NCI-H82 (cell line): ENCODE results near the gene CERS4.
A peak's percentile ranks its signal among the peaks of the same experiment; 100 is the strongest.
"Not testable (repeated sequence)": the region's sequence is repeated elsewhere in the genome, so short reads cannot be mapped to it uniquely, and the experiment has no call there.

Experiments used
- DNase-seq: peaks from one replicate; lab custom pipeline; 2025; lab: John Stamatoyannopoulos, UW

The CERS4 gene

GRCh38 chr19:8243146-8243545 lies 34.0 kb downstream of the CERS4 start:
- DNase-seq, result no peak

GRCh38 chr19:8244442-8244841 lies 35.3 kb downstream of the CERS4 start:
- DNase-seq, result no peak

GRCh38 chr19:8245869-8246835 lies 37.0 kb downstream of the CERS4 start:
- DNase-seq, result no peak

- not testable (repeated sequence) for DNase-seq
These were observed 38.1 kb downstream of the CERS4 start for GRCh38 chr19:8247129-8247890.

- no peak for DNase-seq
These were observed 39.5 kb downstream of the CERS4 start for GRCh38 chr19:8248348-8249328.

GRCh38 chr19:8250596-8250995 lies 41.4 kb downstream of the CERS4 start:
- no peak for DNase-seq

GRCh38 chr19:8251025-8251472 lies 41.9 kb downstream of the CERS4 start:
- no peak for DNase-seq

GRCh38 chr19:8252922-8253589 lies 43.9 kb downstream of the CERS4 start:
- peak; percentile 88 for DNase-seq

- no peak for DNase-seq
These were observed 44.5 kb downstream of the CERS4 start for GRCh38 chr19:8253678-8254077.

- no peak for DNase-seq
These were observed 45.3 kb downstream of the CERS4 start for GRCh38 chr19:8254286-8255001.

- DNase-seq, result no peak
These were observed 46.4 kb downstream of the CERS4 start for GRCh38 chr19:8255426-8256125.

GRCh38 chr19:8256276-8257051 lies 47.3 kb downstream of the CERS4 start:
- DNase-seq, result no peak

GRCh38 chr19:8257052-8257443 lies 47.9 kb downstream of the CERS4 start:
- DNase-seq, result peak; percentile 35

GRCh38 chr19:8259142-8259921 lies 50.2 kb downstream of the CERS4 start:
- no peak for DNase-seq

GRCh38 chr19:8259922-8260247 lies 50.7 kb downstream of the CERS4 start:
- no peak for DNase-seq

- no peak for DNase-seq
These were observed 52.2 kb downstream of the CERS4 start for GRCh38 chr19:8261347-8261746.

- no peak for DNase-seq
These were observed 52.7 kb downstream of the CERS4 start for GRCh38 chr19:8261881-8262280.

GRCh38 chr19:8262431-8262830 lies 53.3 kb downstream of the CERS4 start:
- no peak for DNase-seq
